IMR-90 (cell line): ENCODE results near the gene RPL18. TPM values are rescaled to one million over a fixed set of nuclear protein-coding genes. Genes with fewer than 3 reads are reported as not detected.
A peak's percentile ranks its signal among the peaks of the same experiment; 100 is the strongest.

ENCODE experiments used
- ATAC-seq: fragments of 200-7000 bp; cut with Tn5 transposase; 2 replicates; pipeline ENCODE4 v1.9.1; 2020; ENCODE audit warnings: low read depth, mild to moderate bottlenecking, moderate library complexity
- BruUV-seq: library from RNA; stranded (reverse); fragments of 400-500 nt; replicated peaks from 2 replicates; lab custom pipeline; 2021; lab: Mats Ljungman, UMichigan
- CTCF ChIA-PET: fragments of 300-600 bp; formaldehyde crosslinking; extraction: SDS; loops from one replicate; lab custom pipeline; 2021; ENCODE audit warnings: antibody characterized with exemption; lab: Yijun Ruan, JAX
- POLR2A ChIA-PET: fragments of 300-600 bp; sonication (Branson Sonifier 250); formaldehyde crosslinking; loops from one replicate; lab custom pipeline; 2022; ENCODE audit warnings: antibody characterized with exemption; ENCODE audit not compliant: unreplicated experiment; lab: Charles Lee
- DNase-seq: peaks from one replicate; pipeline ENCODE4 v3.0.0; 2013
- H2AFZ ChIP-seq: replicated peaks from 2 replicates; pipeline ENCODE3; 2013; ENCODE audit warnings: low read length, mild to moderate bottlenecking; ENCODE audit not compliant: poor library complexity
- H2AK5ac ChIP-seq: 2 replicates; pipeline ENCODE4 v1.6.1; 2013; ENCODE audit warnings: low read depth, low read length, inconsistent platforms
- H2AK9ac ChIP-seq: replicated peaks from 2 replicates; pipeline ENCODE3; 2013; ENCODE audit warnings: mild to moderate bottlenecking, low read depth, low read length, moderate library complexity; ENCODE audit not compliant: poor library complexity
- H2BK120ac ChIP-seq: 2 replicates; pipeline ENCODE4 v1.6.1; 2013; ENCODE audit warnings: low read depth, low read length, inconsistent platforms
- H2BK15ac ChIP-seq: 3 replicates; pipeline ENCODE4 v1.6.1; 2013; ENCODE audit warnings: low read depth, low read length, inconsistent platforms
- H2BK20ac ChIP-seq: 2 replicates; pipeline ENCODE4 v1.6.1; 2013; ENCODE audit warnings: low read depth, mild to moderate bottlenecking, inconsistent platforms, low read length, moderate library complexity
- H2BK5ac ChIP-seq: 2 replicates; pipeline ENCODE4 v1.6.1; 2013; ENCODE audit warnings: mild to moderate bottlenecking, low read depth, low read length, inconsistent platforms; ENCODE audit not compliant: poor library complexity, severe bottlenecking
- H3K14ac ChIP-seq: replicated peaks from 2 replicates; pipeline ENCODE4 v1.6.1; 2013; ENCODE audit warnings: low read depth, low read length, inconsistent platforms
- H3K18ac ChIP-seq: 2 replicates; pipeline ENCODE4 v1.6.1; 2013; ENCODE audit warnings: low read depth, low read length, control low read depth
- H3K23ac ChIP-seq: 2 replicates; pipeline ENCODE4 v1.6.1; 2013; ENCODE audit warnings: low read depth, low read length, inconsistent platforms
- H3K27ac ChIP-seq: 2 replicates; pipeline ENCODE4 v1.5.1; 2013; ENCODE audit warnings: mild to moderate bottlenecking, control low read depth, low read length; ENCODE audit not compliant: insufficient read depth
- H3K27me3 ChIP-seq: 2 replicates; pipeline ENCODE4 v1.6.1; 2013; ENCODE audit warnings: low read length; ENCODE audit not compliant: control insufficient read depth, insufficient read depth
- H3K36me3 ChIP-seq: 2 replicates; pipeline ENCODE4 v1.6.1; 2013; ENCODE audit warnings: low read length, mixed read lengths; ENCODE audit not compliant: control insufficient read depth, insufficient read depth
- H3K4ac ChIP-seq: 2 replicates; pipeline ENCODE4 v1.6.1; 2013; ENCODE audit warnings: low read depth, low read length, inconsistent platforms
- H3K4me1 ChIP-seq: 2 replicates; pipeline ENCODE4 v1.6.1; 2013; ENCODE audit warnings: low read length, mixed read lengths; ENCODE audit not compliant: control insufficient read depth, insufficient read depth
- H3K4me2 ChIP-seq: 2 replicates; pipeline ENCODE4 v1.6.1; 2013; ENCODE audit warnings: low read depth, mild to moderate bottlenecking, control low read depth, low read length, moderate library complexity
- H3K4me3 ChIP-seq: 2 replicates; pipeline ENCODE4 v1.5.1; 2013; ENCODE audit warnings: low read depth, mild to moderate bottlenecking, control low read depth, low read length, moderate library complexity; ENCODE audit not compliant: insufficient read depth
- H3K56ac ChIP-seq: 2 replicates; pipeline ENCODE4 v1.6.1; 2013; ENCODE audit warnings: low read length, inconsistent platforms; ENCODE audit not compliant: insufficient read depth; ENCODE audit errors: extremely low read depth
- H3K79me1 ChIP-seq, 2 experiments: 2 replicates each; pipeline ENCODE4 v1.6.1; 2013; ENCODE audit warnings: low read length in 2 of 2, inconsistent platforms in 1 of 2, low read depth in 1 of 2
- H3K9ac ChIP-seq: 2 replicates; pipeline ENCODE4 v1.6.1; 2013; ENCODE audit warnings: low read depth, low read length, control low read depth
- H3K9me1 ChIP-seq: 2 replicates; pipeline ENCODE4 v1.6.1; 2013; ENCODE audit warnings: low read length, inconsistent platforms; ENCODE audit not compliant: insufficient read depth
- H3K9me3 ChIP-seq: 2 replicates; pipeline ENCODE4 v1.6.1; 2013; ENCODE audit warnings: low read length; ENCODE audit not compliant: control insufficient read depth, insufficient read depth
- H4K20me1 ChIP-seq: 2 replicates; pipeline ENCODE4 v1.6.1; 2013; ENCODE audit warnings: low read length, inconsistent platforms; ENCODE audit not compliant: insufficient read depth
- H4K5ac ChIP-seq: 2 replicates; pipeline ENCODE4 v1.6.1; 2013; ENCODE audit warnings: mild to moderate bottlenecking, low read depth, low read length, control low read depth
- H4K8ac ChIP-seq, 2 experiments: 2 replicates each; pipeline ENCODE4 v1.6.1; 2013; ENCODE audit warnings: low read depth in 2 of 2, low read length in 2 of 2, control low read depth in 1 of 2, inconsistent platforms in 1 of 2
- H4K91ac ChIP-seq: 2 replicates; pipeline ENCODE4 v1.6.1; 2013; ENCODE audit warnings: low read depth, low read length, inconsistent platforms; ENCODE audit not compliant: insufficient read depth
- CEBPB ChIP-seq: IDR thresholded peaks from 2 replicates; pipeline ENCODE4 v1.6.1; 2012; ENCODE audit warnings: low read depth, low read length, improper control_type of control experiment
- CHD1 ChIP-seq: IDR thresholded peaks from 2 replicates; pipeline ENCODE4 v1.6.1; 2012; ENCODE audit warnings: low read depth, low read length, improper control_type of control experiment
- RCOR1 ChIP-seq: IDR thresholded peaks from 2 replicates; pipeline ENCODE4 v1.6.1; 2012; ENCODE audit warnings: mild to moderate bottlenecking, low read length, improper control_type of control experiment; ENCODE audit not compliant: insufficient replicate concordance
- SMC3 ChIP-seq: fragments of 150-350 bp; IDR thresholded peaks from 2 replicates; pipeline ENCODE4 v1.6.1; 2016; ENCODE audit warnings: low read depth, mild to moderate bottlenecking, antibody characterized with exemption, low read length, moderate library complexity
- WGBS, 2 experiments: methylation state at CpG; one replicate each; pipeline versions ENCODE4 v1.1.5 to v1.1.7; 2013; ENCODE audit warnings: missing lambda C conversion rate in 2 of 2; ENCODE audit not compliant: insufficient read length in 1 of 2; ENCODE audit errors: extremely low coverage in 2 of 2; 5-methylcytosine and 5-hydroxymethylcytosine counted together
- dilution Hi-C: fragments of 300-500 bp; cut with HindIII; formaldehyde crosslinking; loops from one replicate; pipeline ENCODE4 v1.14.3; 2018; ENCODE audit warnings: low sequenced_read_pairs; ENCODE audit not compliant: unreplicated experiment
- in situ Hi-C: fragments of 300-500 bp; cut with MboI; formaldehyde crosslinking; loops from 3 replicates; pipeline ENCODE4 v1.14.3; 2019; ENCODE audit warnings: low sequenced_read_pairs, inconsistent platforms, mixed read lengths
- intact Hi-C: fragments of 100-400 bp; cut with micrococcal nuclease; formaldehyde crosslinking; loops from 2 replicates; pipeline ENCODE4 v1.10.0; 2022
- polyA plus RNA-seq, 3 experiments: library from polyadenylated mRNA; depleted of rRNA; stranded (reverse); fragments of >200 nt; gene quantifications; 2 replicates each; pipeline ENCODE4 v1.2.3, GENCODE V29; 2012; ENCODE audit warnings: low replicate concordance in 1 of 3
- total RNA-seq: library from RNA; depleted of rRNA; stranded (reverse); fragments of >200 nt; gene quantifications from 2 replicates; pipeline ENCODE4 v1.2.3, GENCODE V29; 2012

The RPL18 gene
- total and polyA plus RNA-seq, 2 of the 4 experiments (the other 2 are of a cell fraction), result 1,909 to 2,254 TPM

- no peak for TF ChIP-seq SMC3
These were observed 5.2 kb upstream of the RPL18 start (continued) for GRCh38 chr19:48624067-48624594.

GRCh38 chr19:48623556-48624066 is 4.6 kb upstream of the RPL18 start:
- H3K18ac ChIP-seq, result peak overlapping the region; percentile 34; the same call in 1 of the 2 replicates
- intact Hi-C loops, result no loop called here
- peak overlapping the region; percentile 77 for H3K23ac ChIP-seq
- peak overlapping the region; percentile 84 for H4K91ac ChIP-seq
- peak overlapping the region; percentile 91 for H3K14ac ChIP-seq
- H2AK9ac ChIP-seq, result peak overlapping the region; percentile 94
- ChIA-PET CTCF (no interaction called here), POLR2A (interaction anchor here (0.6 kb wide), 1 partner anchor 249 kb away, joined by 17 read pairs; no protein-coding TSS in a partner anchor)
- peak overlapping the region; percentile 87 for H3K9ac ChIP-seq
- no peaks in the 10 kb centered on the region for H3K9me3 ChIP-seq
- H3K4me1 ChIP-seq, result peaks cover 7% of the 10 kb centered on the region
- peaks cover 3% of the 10 kb centered on the region for H4K20me1 ChIP-seq
- peaks cover 6% of the 10 kb centered on the region; the same call in 1 of the 2 replicates for H3K36me3 ChIP-seq
- H2AK5ac ChIP-seq, result peak overlapping the region; percentile 38
- peak overlapping the region; percentile 41 for H3K4me3 ChIP-seq
- H2BK20ac ChIP-seq, result peak overlapping the region; percentile 17; the same call in 1 of the 2 replicates
- H3K4me2 ChIP-seq, result peak overlapping the region; percentile 90
- peak overlapping the region; percentile 38 for H2BK120ac ChIP-seq
- no peaks in the 10 kb centered on the region for H3K27me3 ChIP-seq
- H2BK15ac ChIP-seq, result peak overlapping the region; percentile 17; the same call in 1 of the 3 replicates
- DNase-seq (no peak), ATAC-seq (no peak)
- peak overlapping the region; percentile 88 to 94 for H4K8ac ChIP-seq
- H3K79me1 ChIP-seq, result peaks cover 13 to 36% of the 10 kb centered on the region in 2 experiments
- H3K4ac ChIP-seq, result peak overlapping the region; percentile 91
- no TSS peak for BruUV-seq
- TF ChIP-seq RCOR1 (no peak), CEBPB (peak; percentile 57), CHD1 (0 out of 2 replicates have a peak, but pooled peaks have one; percentile 37)
- in situ Hi-C loops, result no loop called here
- peaks cover 4% of the 10 kb centered on the region for H3K9me1 ChIP-seq
- peak overlapping the region; percentile 87 for H2AFZ ChIP-seq
- WGBS, 2 experiments, result 43% methylated on average over 1 of the region's 8 CpGs; no CpG with 5 or more reads in 1 of the 2 experiments
- H4K5ac ChIP-seq, result peak overlapping the region; percentile 66
- H2BK5ac ChIP-seq, result peak overlapping the region; percentile 75
- dilution Hi-C loops, result no loop called here
- peak overlapping the region; percentile 82 for H3K56ac ChIP-seq
- peak overlapping the region; percentile 84 for H3K27ac ChIP-seq
